ENCODE data around the gene CLEC7A.

The CLEC7A gene

GRCh38 chr12:10170216-10170615 is 40.2 kb upstream of the CLEC7A start:
- H3K4me3 ChIP-seq (ENCODE audit: low read depth, low read length): no peak overlapping the region
- no peak for TF ChIP-seq CTCF (IDR thresholded peaks at IDR 0.05; ENCODE audit: low read depth, low read length)

- no peak for TF ChIP-seq CTCF (IDR thresholded peaks at IDR 0.05; ENCODE audit: low read depth, low read length)
- H3K4me3 ChIP-seq (ENCODE audit: low read depth, low read length): peak overlapping the region; percentile 42; the same call in 1 of the 2 replicates
Observed at GRCh38 chr12:10169104-10169503, 39.1 kb upstream of the CLEC7A start.

- no peak overlapping the region for H3K4me3 ChIP-seq (ENCODE audit: low read depth, low read length)
- TF ChIP-seq CTCF (IDR thresholded peaks at IDR 0.05; ENCODE audit: low read depth, low read length): no peak
Observed at GRCh38 chr12:10167599-10167998, 37.6 kb upstream of the CLEC7A start.

GRCh38 chr12:10165421-10165820 is 35.4 kb upstream of the CLEC7A start:
- H3K4me3 ChIP-seq (ENCODE audit: low read depth, low read length): no peak overlapping the region
- no peak for TF ChIP-seq CTCF (IDR thresholded peaks at IDR 0.05; ENCODE audit: low read depth, low read length)

GRCh38 chr12:10163084-10163483 is 33.1 kb upstream of the CLEC7A start:
- TF ChIP-seq CTCF (IDR thresholded peaks at IDR 0.05; ENCODE audit: low read depth, low read length): no peak
- no peak overlapping the region for H3K4me3 ChIP-seq (ENCODE audit: low read depth, low read length)

- H3K4me3 ChIP-seq (ENCODE audit: low read depth, low read length): no peak overlapping the region
- TF ChIP-seq CTCF (IDR thresholded peaks at IDR 0.05; ENCODE audit: low read depth, low read length): no peak
Observed at GRCh38 chr12:10160617-10161385, 30.8 kb upstream of the CLEC7A start.

GRCh38 chr12:10159280-10159679 is 29.3 kb upstream of the CLEC7A start:
- no peak for TF ChIP-seq CTCF (IDR thresholded peaks at IDR 0.05; ENCODE audit: low read depth, low read length)
- H3K4me3 ChIP-seq (ENCODE audit: low read depth, low read length): no peak overlapping the region

Data from WI38 (cell line).